C4-2B (cell line): ENCODE data around the gene SIRT7.
A peak's percentile ranks its signal among the peaks of the same experiment; 100 is the strongest.

Experiments used
- H3K27ac ChIP-seq: fragments of 450-650 bp; 2 replicates; pipeline ENCODE4 v1.5.1; 2017
- CTCF ChIP-seq: fragments of 450-650 bp; conservative IDR thresholded peaks from 2 replicates; pipeline ENCODE4 v1.5.1; 2017; ENCODE audit warnings: mild to moderate bottlenecking
- ZFX ChIP-seq: fragments of 450-650 bp; IDR thresholded peaks from 2 replicates; pipeline ENCODE4 v1.6.1; 2017

The SIRT7 gene

GRCh38 chr17:81941484-81942166 is 23.6 kb upstream of the SIRT7 start:
- no peak overlapping the region for H3K27ac ChIP-seq
- TF ChIP-seq CTCF (no peak), ZFX (no peak)

GRCh38 chr17:81940538-81941483 is 22.8 kb upstream of the SIRT7 start:
- TF ChIP-seq ZFX (no peak), CTCF (no peak)

DNA sequence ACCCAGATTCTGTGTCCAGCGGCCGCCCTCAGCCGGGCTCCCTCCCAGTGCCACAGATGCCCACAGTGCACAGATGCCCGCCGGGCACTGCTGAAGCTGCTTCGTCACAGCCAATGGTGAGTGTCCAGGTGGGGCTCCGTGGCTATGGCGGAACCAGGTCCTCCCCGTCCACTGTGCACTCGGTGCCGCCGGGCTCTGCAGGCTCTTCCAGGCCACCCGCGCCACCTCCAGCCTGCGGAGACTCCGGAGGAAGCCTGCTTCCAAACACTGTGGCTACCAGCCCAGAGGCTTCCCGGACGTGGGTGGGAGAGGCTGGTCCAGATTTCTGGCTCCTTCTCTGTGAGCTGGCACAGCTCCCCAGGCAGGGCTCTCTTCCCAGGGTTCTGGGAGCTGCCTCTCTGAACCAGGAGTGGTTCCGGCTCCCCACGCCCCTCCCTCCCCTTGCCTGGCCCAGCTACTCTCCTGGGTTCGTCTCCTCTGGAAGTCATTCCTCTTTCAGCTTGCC is 22.0 kb upstream of the SIRT7 start:
- no peak overlapping the region for H3K27ac ChIP-seq
- TF ChIP-seq ZFX (no peak), CTCF (no peak)

More at GRCh38 chr17:81940538-81941483, 22.8 kb upstream of the SIRT7 start:
- no peak overlapping the region for H3K27ac ChIP-seq

DNA sequence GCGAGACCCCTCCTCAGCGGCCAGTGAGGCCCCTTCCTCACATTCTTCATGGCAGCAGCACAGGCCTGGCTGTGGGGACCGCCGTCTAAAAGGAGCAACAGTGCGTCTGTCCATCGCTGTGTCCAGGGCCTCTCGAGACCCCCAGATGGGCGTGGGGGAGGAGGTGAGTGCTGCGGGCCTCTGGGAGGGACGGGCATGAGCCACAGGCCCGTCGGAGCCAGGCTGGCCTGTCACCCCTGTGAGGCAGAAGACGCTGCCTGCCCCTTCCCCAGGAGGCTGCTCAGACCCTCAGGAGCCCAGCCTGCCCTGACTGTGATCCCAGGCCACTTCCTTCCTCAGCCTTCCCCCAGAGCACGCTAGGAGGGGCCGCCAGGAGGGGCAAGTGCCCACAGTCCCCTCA is 21.2 kb upstream of the SIRT7 start:
- no peak for TF ChIP-seq CTCF
- TF ChIP-seq ZFX, result no peak
- no peak overlapping the region for H3K27ac ChIP-seq

- H3K27ac ChIP-seq, result peak overlapping the region; percentile 91
- TF ChIP-seq ZFX (no peak), CTCF (no peak)
Observed at GRCh38 chr17:81935709-81936084, 17.7 kb upstream of the SIRT7 start.

DNA sequence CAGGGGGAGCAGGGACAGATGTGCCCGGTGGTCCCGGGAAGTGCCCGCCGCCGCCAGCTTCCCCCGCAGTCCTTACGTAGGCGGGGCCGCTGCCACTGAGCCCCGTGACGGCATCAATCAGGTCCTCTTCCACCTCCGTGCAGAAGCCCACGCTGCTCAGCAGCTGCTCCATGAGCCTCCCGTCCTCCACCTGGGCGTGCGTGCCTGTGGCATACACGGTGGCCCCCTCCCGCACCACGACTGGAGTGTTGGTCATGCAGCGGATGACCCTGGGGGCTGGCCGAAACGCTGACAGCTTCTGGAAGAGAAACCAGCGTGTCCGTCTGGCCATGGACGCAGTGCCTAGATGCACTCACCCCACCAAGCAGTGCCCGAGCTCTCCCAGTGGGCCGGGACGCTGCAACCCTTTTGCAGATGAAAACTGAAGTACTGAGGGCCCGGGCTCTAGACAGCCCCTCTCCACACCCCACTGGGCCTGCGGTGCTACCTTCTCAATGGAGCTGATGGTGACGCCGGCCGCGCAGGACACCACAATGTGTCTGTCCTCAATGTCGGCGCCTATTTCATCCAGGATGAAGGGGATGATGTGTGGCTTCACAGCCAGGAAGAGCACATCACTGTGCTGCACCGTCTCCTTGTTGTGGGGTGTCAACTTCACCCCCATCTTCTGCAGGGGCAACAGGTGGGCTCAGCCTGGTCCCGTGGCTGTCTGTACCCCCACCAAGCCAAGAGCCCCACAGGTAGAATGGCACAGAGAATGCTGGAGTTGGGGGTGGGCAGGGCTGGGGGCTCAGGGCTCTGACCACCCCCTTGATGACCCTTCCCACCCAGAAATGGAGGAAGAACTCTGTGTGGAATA is 17.1 kb upstream of the SIRT7 start:
- no peak overlapping the region; the same call in 1 of the 2 replicates for H3K27ac ChIP-seq
- no peak for TF ChIP-seq ZFX
- no peak for TF ChIP-seq CTCF
